GM12872 (cell line): ENCODE data around the gene THSD4.

Experiments used
- CTCF ChIP-seq: IDR thresholded peaks from 3 replicates; pipeline ENCODE4 v1.5.1; 2011; ENCODE audit warnings: low read depth, mild to moderate bottlenecking, low read length, moderate library complexity; ENCODE audit not compliant: insufficient read depth

THSD4 gene

GRCh38 chr15:71781179-71781964 is 666.1 kb downstream of the THSD4 start:
- no peak for TF ChIP-seq CTCF

- TF ChIP-seq CTCF = no peak
Observed at GRCh38 chr15:71781965-71782265, 666.6 kb downstream of the THSD4 start.

- TF ChIP-seq CTCF = no peak
Observed at GRCh38 chr15:71782422-71783165, 667.3 kb downstream of the THSD4 start.

- TF ChIP-seq CTCF = peak; percentile 67
Observed at GRCh38 chr15:71784719-71785118, 669.4 kb downstream of the THSD4 start.

- TF ChIP-seq CTCF = no peak
Observed at GRCh38 chr15:71785996-71786395, 670.7 kb downstream of the THSD4 start.

GRCh38 chr15:71786673-71787072 is 671.4 kb downstream of the THSD4 start:
- TF ChIP-seq CTCF = no peak

GRCh38 chr15:71788646-71789579 is 673.6 kb downstream of the THSD4 start:
- TF ChIP-seq CTCF = no peak
